T-helper 2 cell treated with Interferon-gamma antibody and Interleukin-4, amounts not matched to agents 5 μg/mL and 100 μg/mL, for 36 hours (primary cell): ENCODE measurements around the gene SLC22A5.
"Not testable (repeated sequence)": the region's sequence is repeated elsewhere in the genome, so short reads cannot be mapped to it uniquely, and the experiment has no call there.

Source experiments
- DNase-seq: peaks from one replicate; pipeline ENCODE4 v3.0.0; 2021; ENCODE audit warnings: low spot score
- H3K27ac Mint-ChIP-seq: one replicate; pipeline ENCODE4 v1.8.0; 2021; ENCODE audit warnings: mild to moderate bottlenecking, mixed read lengths
- H3K27me3 Mint-ChIP-seq: one replicate; pipeline ENCODE4 v1.8.0; 2021; ENCODE audit warnings: low read depth, mixed read lengths
- H3K36me3 Mint-ChIP-seq: one replicate; pipeline ENCODE4 v1.8.0; 2021; ENCODE audit warnings: low read depth, mixed read lengths
- H3K4me1 Mint-ChIP-seq: one replicate; pipeline ENCODE4 v1.8.0; 2021; ENCODE audit warnings: low read depth, mixed read lengths
- H3K4me3 Mint-ChIP-seq: one replicate; pipeline ENCODE4 v1.8.0; 2022; ENCODE audit warnings: mild to moderate bottlenecking, moderate library complexity, mixed read lengths
- H3K9me3 Mint-ChIP-seq: one replicate; pipeline ENCODE4 v1.8.0; 2021; ENCODE audit warnings: mixed read lengths

SLC22A5 gene

DNA sequence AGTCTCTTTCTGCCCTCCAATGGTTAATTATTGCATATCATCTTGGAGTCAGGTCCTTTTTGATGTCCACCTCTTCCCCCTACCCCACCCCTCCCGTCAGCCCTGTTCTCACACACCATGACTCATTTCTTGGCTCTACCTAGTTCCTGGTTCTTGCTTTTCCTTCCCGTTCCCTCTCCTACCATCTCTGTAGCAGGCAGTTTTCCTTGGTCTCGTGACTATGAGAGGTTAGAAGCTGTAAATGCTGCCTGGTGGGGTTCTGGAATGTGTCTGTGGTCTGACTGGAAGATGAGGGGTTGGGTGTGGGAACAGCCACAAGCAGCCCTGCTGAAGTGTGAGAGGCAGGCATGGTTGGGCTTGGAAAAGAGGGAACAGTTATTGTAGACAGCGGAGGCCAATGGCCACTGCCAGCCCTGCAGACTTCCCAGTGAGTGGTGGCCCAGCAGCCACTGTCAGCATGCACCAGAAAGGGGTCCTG lies 18.2 kb downstream of the SLC22A5 start:
- Mint-ChIP-seq H3K36me3 (no peaks in the 10 kb centered on the region), H3K4me3 (no peak overlapping the region), H3K4me1 (peaks cover 37% of the 10 kb centered on the region), H3K9me3 (no peaks in the 10 kb centered on the region), H3K27ac (no peak overlapping the region), H3K27me3 (no peaks in the 10 kb centered on the region)
- no peak for DNase-seq

DNA sequence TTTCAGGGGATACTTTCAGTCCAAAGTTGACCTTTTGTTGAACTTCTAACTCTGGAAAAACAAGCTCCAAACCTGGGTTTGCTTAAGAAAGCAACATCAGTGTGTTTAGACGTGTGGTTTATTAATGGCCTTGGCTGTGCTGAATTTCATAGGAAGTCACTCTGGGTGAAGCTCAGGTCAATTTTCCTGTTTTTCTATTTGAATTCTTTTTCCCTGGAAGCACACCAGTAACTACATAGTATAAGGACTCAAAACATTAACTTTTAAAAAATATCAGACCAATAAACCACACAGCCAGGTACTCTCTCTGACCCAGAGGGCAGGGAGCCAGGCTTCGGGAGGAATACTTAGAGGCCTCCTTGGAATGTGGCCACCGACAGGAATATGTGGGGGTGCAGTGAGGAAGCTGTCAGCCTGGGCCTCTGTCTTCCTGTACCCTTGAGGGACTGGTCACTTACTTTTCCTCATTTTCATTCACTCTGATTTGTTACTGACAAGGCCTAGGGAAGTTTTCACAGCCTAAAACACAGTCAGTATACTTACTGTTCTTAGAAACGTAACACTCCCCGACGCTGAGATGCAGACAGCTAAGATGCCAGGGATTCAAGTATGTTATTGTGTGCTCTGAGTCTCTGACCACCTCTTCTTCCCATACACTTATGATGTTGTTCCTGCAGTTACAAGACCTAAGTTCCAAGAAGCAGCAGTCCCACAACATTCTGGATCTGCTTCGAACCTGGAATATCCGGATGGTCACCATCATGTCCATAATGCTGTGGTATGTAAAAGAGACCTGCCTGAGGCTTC lies 18.9 kb downstream of the SLC22A5 start:
- H3K27me3 Mint-ChIP-seq: no peaks in the 10 kb centered on the region

GRCh38 chr5:132389051-132389331 lies 19.5 kb downstream of the SLC22A5 start:
- Mint-ChIP-seq H3K4me3 (no peak overlapping the region), H3K27ac (no peak overlapping the region), H3K9me3 (no peaks in the 10 kb centered on the region), H3K4me1 (peaks cover 43% of the 10 kb centered on the region), H3K27me3 (no peaks in the 10 kb centered on the region), H3K36me3 (no peaks in the 10 kb centered on the region)
- DNase-seq: no peak

More for the DNA sequence above, 18.9 kb downstream of the SLC22A5 start:
- Mint-ChIP-seq H3K27ac (no peak overlapping the region), H3K4me1 (peaks cover 43% of the 10 kb centered on the region), H3K36me3 (no peaks in the 10 kb centered on the region), H3K9me3 (no peaks in the 10 kb centered on the region), H3K4me3 (no peak overlapping the region)
- DNase-seq: no peak

- H3K4me3 Mint-ChIP-seq: no peak overlapping the region
- H3K36me3 Mint-ChIP-seq: no peaks in the 10 kb centered on the region
- H3K4me1 Mint-ChIP-seq: peaks cover 43% of the 10 kb centered on the region
- no peak overlapping the region for H3K27ac Mint-ChIP-seq
- DNase-seq: peak; percentile 39
- H3K27me3 Mint-ChIP-seq: no peaks in the 10 kb centered on the region
- H3K9me3 Mint-ChIP-seq: no peaks in the 10 kb centered on the region
Measured at GRCh38 chr5:132389585-132390286, 20.2 kb downstream of the SLC22A5 start.

DNA sequence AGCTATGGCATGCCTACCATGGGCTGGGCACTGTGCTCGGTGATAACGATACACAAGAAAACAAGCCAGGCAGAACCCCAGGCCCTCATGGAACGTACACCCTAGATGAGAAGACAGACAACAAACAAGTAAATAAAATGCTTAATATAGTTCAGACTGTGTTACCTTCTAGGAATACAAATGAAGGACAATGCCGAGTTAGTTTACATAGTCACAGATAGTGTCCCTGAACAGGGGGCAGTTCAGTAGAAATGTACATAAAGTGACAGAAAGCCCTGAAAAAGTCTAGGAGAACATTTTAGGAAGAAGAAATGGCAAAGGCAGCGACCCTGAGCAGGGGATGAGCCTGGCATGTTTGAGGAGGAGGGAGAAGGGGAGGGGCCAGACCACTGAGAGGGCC lies 21.7 kb downstream of the SLC22A5 start:
- no peak overlapping the region for H3K4me3 Mint-ChIP-seq
- DNase-seq: no peak
- H3K27ac Mint-ChIP-seq: no peak overlapping the region
- peaks cover 41% of the 10 kb centered on the region for H3K4me1 Mint-ChIP-seq
- no peaks in the 10 kb centered on the region for H3K9me3 Mint-ChIP-seq
- peaks cover 6% of the 10 kb centered on the region for H3K36me3 Mint-ChIP-seq
- H3K27me3 Mint-ChIP-seq: no peaks in the 10 kb centered on the region

DNA sequence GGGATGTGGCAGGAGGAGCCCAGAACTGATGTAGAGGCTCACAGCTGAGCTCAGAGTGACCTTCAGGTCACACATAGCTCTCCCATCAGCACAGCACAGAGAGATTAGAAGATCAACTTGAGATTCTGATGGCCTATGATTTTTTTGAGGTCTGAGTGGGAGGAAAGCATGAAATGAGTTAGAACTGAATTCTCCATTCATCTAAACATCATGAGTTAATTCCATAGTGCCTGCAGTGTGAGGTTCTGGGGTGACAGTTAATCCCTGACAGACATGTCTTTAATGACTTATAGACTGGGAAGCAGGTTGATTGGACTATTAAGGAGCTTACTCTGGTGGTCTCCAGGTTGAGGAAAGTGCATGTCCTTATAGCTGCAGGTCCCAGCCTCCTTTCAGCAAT lies 22.4 kb downstream of the SLC22A5 start:
- Mint-ChIP-seq H3K9me3 (no peaks in the 10 kb centered on the region), H3K27ac (no peak overlapping the region), H3K27me3 (no peaks in the 10 kb centered on the region), H3K36me3 (peaks cover 6% of the 10 kb centered on the region), H3K4me3 (no peak overlapping the region), H3K4me1 (peaks cover 41% of the 10 kb centered on the region)
- no peak for DNase-seq

GRCh38 chr5:132392411-132392810 lies 22.9 kb downstream of the SLC22A5 start:
- no peak overlapping the region for H3K4me3 Mint-ChIP-seq

GRCh38 chr5:132392978-132393825 lies 23.7 kb downstream of the SLC22A5 start:
- peaks cover 43% of the 10 kb centered on the region for H3K4me1 Mint-ChIP-seq
- H3K27me3 Mint-ChIP-seq: no peaks in the 10 kb centered on the region
- H3K27ac Mint-ChIP-seq: peak overlapping the region; percentile 31
- H3K4me3 Mint-ChIP-seq: no peak overlapping the region
- no peaks in the 10 kb centered on the region for H3K9me3 Mint-ChIP-seq
- peaks cover 6% of the 10 kb centered on the region for H3K36me3 Mint-ChIP-seq
- no peak for DNase-seq

More at GRCh38 chr5:132392411-132392810, 22.9 kb downstream of the SLC22A5 start:
- H3K27me3 Mint-ChIP-seq: no peaks in the 10 kb centered on the region
- no peak for DNase-seq
- H3K36me3 Mint-ChIP-seq: peaks cover 6% of the 10 kb centered on the region
- H3K4me1 Mint-ChIP-seq: peaks cover 44% of the 10 kb centered on the region
- H3K9me3 Mint-ChIP-seq: no peaks in the 10 kb centered on the region
- no peak overlapping the region for H3K27ac Mint-ChIP-seq

GRCh38 chr5:132394667-132395259 lies 25.3 kb downstream of the SLC22A5 start:
- H3K4me3 Mint-ChIP-seq: no peak overlapping the region
- peaks cover 38% of the 10 kb centered on the region for H3K4me1 Mint-ChIP-seq

DNA sequence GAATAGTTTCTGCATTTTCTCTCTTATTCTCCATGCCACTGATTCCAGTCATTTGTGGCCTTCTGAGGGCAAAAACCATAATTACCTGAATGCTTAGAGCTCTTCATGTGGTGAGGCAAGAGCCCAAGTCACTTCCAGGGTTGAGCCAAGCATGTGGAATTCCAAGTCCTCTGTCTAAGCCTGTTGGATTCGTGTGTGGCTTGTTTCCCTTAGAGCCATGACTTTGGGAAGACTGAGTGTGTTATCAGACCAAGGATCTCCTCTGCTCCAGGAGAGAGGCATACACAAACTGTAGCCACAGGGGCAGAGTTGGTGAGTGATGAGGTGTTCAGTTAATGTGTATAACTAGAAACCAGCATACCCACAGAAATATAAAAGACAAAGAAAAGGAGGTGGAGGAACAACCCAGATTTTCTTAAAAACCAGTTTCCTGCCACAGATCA lies 27.1 kb downstream of the SLC22A5 start:
- DNase-seq: no peak
- Mint-ChIP-seq H3K27me3 (peaks cover 22% of the 10 kb centered on the region), H3K36me3 (peaks cover 8% of the 10 kb centered on the region), H3K9me3 (no peaks in the 10 kb centered on the region), H3K4me3 (peak overlapping the region; percentile 9), H3K27ac (no peak overlapping the region), H3K4me1 (peaks cover 36% of the 10 kb centered on the region)

More at GRCh38 chr5:132394667-132395259, 25.3 kb downstream of the SLC22A5 start:
- DNase-seq: no peak
- H3K27ac Mint-ChIP-seq: no peak overlapping the region
- peaks cover 6% of the 10 kb centered on the region for H3K27me3 Mint-ChIP-seq
- peaks cover 8% of the 10 kb centered on the region for H3K36me3 Mint-ChIP-seq
- H3K9me3 Mint-ChIP-seq: no peaks in the 10 kb centered on the region

DNA sequence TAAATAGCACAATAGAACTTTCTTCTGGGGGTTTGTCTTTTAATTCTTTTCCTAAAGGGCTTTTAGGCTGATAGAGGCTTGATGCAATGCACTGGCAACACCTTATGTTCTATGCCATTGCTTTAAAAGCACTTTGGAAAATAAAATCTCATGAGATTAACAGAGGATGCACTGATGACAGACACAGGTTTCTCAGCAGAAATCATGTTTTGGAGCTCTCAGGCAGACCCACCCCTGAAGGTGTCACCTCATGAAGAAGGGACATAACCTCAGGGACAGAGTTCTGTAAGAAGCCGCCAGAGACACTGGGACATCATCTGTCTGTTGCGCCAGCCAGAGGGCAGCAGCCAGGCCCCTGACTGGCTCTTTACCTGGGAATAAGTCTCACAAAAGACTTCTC lies 27.7 kb downstream of the SLC22A5 start:
- Mint-ChIP-seq H3K4me3 (no peak overlapping the region), H3K9me3 (no peaks in the 10 kb centered on the region), H3K27me3 (peaks cover 25% of the 10 kb centered on the region), H3K4me1 (peaks cover 36% of the 10 kb centered on the region), H3K36me3 (peaks cover 8% of the 10 kb centered on the region), H3K27ac (no peak overlapping the region)
- DNase-seq: no peak

GRCh38 chr5:132397936-132398675 lies 28.6 kb downstream of the SLC22A5 start:
- Mint-ChIP-seq H3K4me1 (peaks cover 28% of the 10 kb centered on the region), H3K27me3 (peaks cover 28% of the 10 kb centered on the region)
- H3K36me3 Mint-ChIP-seq, H3K27ac Mint-ChIP-seq, H3K4me3 Mint-ChIP-seq, H3K9me3 Mint-ChIP-seq, DNase-seq: not testable (repeated sequence)

DNA sequence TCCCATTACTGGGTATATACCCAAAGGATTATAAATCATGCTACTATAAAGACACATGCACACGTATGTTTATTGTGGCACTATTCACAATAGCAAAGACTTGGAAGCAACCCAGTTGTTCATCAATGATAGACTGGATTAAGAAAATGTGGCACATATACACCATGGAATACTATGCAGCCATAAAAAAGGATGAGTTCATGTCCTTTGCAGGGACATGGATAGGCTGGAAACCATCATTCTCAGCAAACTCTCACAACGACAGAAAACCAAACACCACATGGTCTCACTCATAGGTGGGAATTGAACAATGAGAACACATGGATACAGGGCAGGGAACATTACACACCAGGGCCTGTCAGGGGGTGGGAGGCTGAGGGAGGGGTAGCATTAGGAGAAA lies 34.5 kb downstream of the SLC22A5 start:
- not testable (repeated sequence) for DNase-seq, H3K27ac Mint-ChIP-seq, H3K4me3 Mint-ChIP-seq
- H3K36me3 Mint-ChIP-seq: peaks cover 20% of the 10 kb centered on the region
- H3K27me3 Mint-ChIP-seq: peaks cover 39% of the 10 kb centered on the region
- H3K4me1 Mint-ChIP-seq: peaks cover 17% of the 10 kb centered on the region
- peaks cover 18% of the 10 kb centered on the region for H3K9me3 Mint-ChIP-seq
